Testis (tissue), 2 donors: ENCODE results near the gene GPR161.

ENCODE experiments used
- CTCF ChIP-seq, 3 experiments: fragments of 450-650 bp in 2 of 3; fragments of 200-600 bp in 1 of 3; sonication (generic) in 1 of 3; IDR thresholded peaks; one replicate each; pipeline ENCODE4 v1.5.1; 2016 to 2019; ENCODE audit warnings: antibody characterized with exemption in 3 of 3, mild to moderate bottlenecking in 2 of 3, moderate library complexity in 1 of 3
- POLR2A ChIP-seq: fragments of 450-650 bp; IDR thresholded peaks from one replicate; pipeline ENCODE4 v1.6.1; 2017; ENCODE audit warnings: antibody characterized with exemption, mild to moderate bottlenecking, moderate library complexity

- no peak for TF ChIP-seq CTCF (IDR thresholded peaks at IDR 0.05)
- TF ChIP-seq POLR2A = no peak
Measured at GRCh38 chr1:168135116-168135920, 1.4 kb downstream of the GPR161 start.
